Endothelial cell of umbilical vein (primary cell): ENCODE results near the gene MACF1.

Experiments used
- CTCF ChIP-seq, 2 donors: IDR thresholded peaks; 1 replicate in 1 of 2; 2 replicates in 1 of 2; pipeline ENCODE4 v1.5.1; 2011; ENCODE audit warnings: low read length in 2 of 2, mild to moderate bottlenecking in 2 of 2, moderate library complexity in 2 of 2, control low read depth in 1 of 2, inconsistent platforms in 1 of 2, low read depth in 1 of 2; ENCODE audit not compliant: insufficient read depth in 1 of 2; ENCODE audit errors: extremely low read depth in 1 of 2
- EZH2 ChIP-seq: IDR thresholded peaks from 2 replicates; pipeline ENCODE4 v1.6.1; 2012; ENCODE audit warnings: borderline replicate concordance, low read depth, mild to moderate bottlenecking, moderate library complexity, low read length, inconsistent platforms; ENCODE audit not compliant: severe bottlenecking
- FOS ChIP-seq: IDR thresholded peaks from 2 replicates; pipeline ENCODE4 v1.6.1; 2011; ENCODE audit warnings: mild to moderate bottlenecking, low read length, moderate library complexity, borderline replicate concordance; ENCODE audit not compliant: insufficient read depth
- JUN ChIP-seq: IDR thresholded peaks from 2 replicates; pipeline ENCODE4 v1.6.1; 2011; ENCODE audit warnings: borderline replicate concordance, low read depth; ENCODE audit not compliant: insufficient read length, insufficient read depth
- MAX ChIP-seq: IDR thresholded peaks from 2 replicates; pipeline ENCODE4 v1.6.1; 2011; ENCODE audit not compliant: insufficient read depth, insufficient read length
- MYC ChIP-seq: IDR thresholded peaks from one replicate; pipeline ENCODE4 v1.6.1; 2011; ENCODE audit warnings: mild to moderate bottlenecking, low read depth, low read length
- POLR2A ChIP-seq: IDR thresholded peaks from 2 replicates; pipeline ENCODE4 v1.6.1; 2012; ENCODE audit warnings: low read depth, mild to moderate bottlenecking, control low read depth, low read length
- POLR2AphosphoS5 ChIP-seq: IDR thresholded peaks from 2 replicates; pipeline ENCODE4 v1.6.1; 2012; ENCODE audit warnings: low read depth, mild to moderate bottlenecking, control low read depth, low read length, moderate library complexity; ENCODE audit not compliant: insufficient read depth

- TF ChIP-seq EZH2 (no peak), CTCF (IDR thresholded peaks at IDR 0.05; ENCODE audit: extremely low read depth in 1 of 2, insufficient read depth in 1 of 2, low read depth in 1 of 2, low read length in 2 of 2) (no peak), MAX (no peak), POLR2A (no peak), POLR2AphosphoS5 (no peak), MYC (no peak), JUN (no peak), FOS (no peak)
Measured at GRCh38 chr1:39177706-39178105, 26.8 kb upstream of the MACF1 start.
